H9 (cell line): ENCODE measurements around the gene PPL. TPM values are rescaled to one million over a fixed set of nuclear protein-coding genes. Genes with fewer than 3 reads are reported as not detected.
"Not testable (repeated sequence)": the region's sequence is repeated elsewhere in the genome, so short reads cannot be mapped to it uniquely, and the experiment has no call there.

Experiments used
- DNase-seq: peaks from one replicate; pipeline ENCODE4 v3.0.0-alpha.2; 2017
- H2AFZ ChIP-seq: one replicate; pipeline ENCODE4 v1.6.1; 2013; ENCODE audit warnings: mild to moderate bottlenecking, low read length, control low read depth, moderate library complexity
- H2AK5ac ChIP-seq: 2 replicates; pipeline ENCODE4 v1.6.1; 2013; ENCODE audit warnings: low read length, control low read depth, mixed read lengths; ENCODE audit not compliant: insufficient read length
- H2BK120ac ChIP-seq: one replicate; pipeline ENCODE4 v1.6.1; 2013; ENCODE audit warnings: low read depth, mild to moderate bottlenecking, low read length, control low read depth, inconsistent platforms; ENCODE audit not compliant: poor library complexity, severe bottlenecking
- H2BK12ac ChIP-seq: 2 replicates; pipeline ENCODE4 v1.6.1; 2013; ENCODE audit warnings: low read length, control low read depth, mixed read lengths, low read depth; ENCODE audit not compliant: insufficient read length
- H2BK15ac ChIP-seq: 2 replicates; pipeline ENCODE4 v1.6.1; 2013; ENCODE audit warnings: low read depth, low read length, control low read depth
- H2BK20ac ChIP-seq: one replicate; pipeline ENCODE4 v1.6.1; 2013; ENCODE audit warnings: low read depth, mild to moderate bottlenecking, low read length, control low read depth, inconsistent platforms; ENCODE audit not compliant: poor library complexity, severe bottlenecking
- H2BK5ac ChIP-seq: 2 replicates; pipeline ENCODE4 v1.6.1; 2013; ENCODE audit warnings: low read length, control low read depth, mixed read lengths; ENCODE audit not compliant: insufficient read length
- H3K14ac ChIP-seq: 2 replicates; pipeline ENCODE4 v1.6.1; 2013; ENCODE audit warnings: low read length, control low read depth; ENCODE audit not compliant: insufficient read depth
- H3K18ac ChIP-seq: 2 replicates; pipeline ENCODE4 v1.6.1; 2013; ENCODE audit warnings: low read depth, mild to moderate bottlenecking, mixed read lengths, low read length, control low read depth; ENCODE audit not compliant: insufficient read length
- H3K23ac ChIP-seq: 2 replicates; pipeline ENCODE4 v1.6.1; 2013; ENCODE audit warnings: low read length, control low read depth, mixed read lengths, low read depth; ENCODE audit not compliant: insufficient read length
- H3K23me2 ChIP-seq: 2 replicates; pipeline ENCODE4 v1.6.1; 2013; ENCODE audit warnings: low read depth, mild to moderate bottlenecking, mixed read lengths, low read length, control low read depth; ENCODE audit not compliant: insufficient read length, poor library complexity, severe bottlenecking
- H3K27ac ChIP-seq: 2 replicates; pipeline ENCODE4 v1.5.1; 2013; ENCODE audit warnings: low read length, control low read depth, mixed read lengths, low read depth; ENCODE audit not compliant: insufficient read length
- H3K27me3 ChIP-seq: 2 replicates; pipeline ENCODE4 v1.6.1; 2013; ENCODE audit warnings: low read length, control low read depth, inconsistent platforms; ENCODE audit not compliant: insufficient read depth
- H3K4ac ChIP-seq: 2 replicates; pipeline ENCODE4 v1.6.1; 2013; ENCODE audit warnings: low read depth, mild to moderate bottlenecking, control low read depth, inconsistent platforms, low read length, moderate library complexity
- H3K4me1 ChIP-seq: 2 replicates; pipeline ENCODE4 v1.6.1; 2013; ENCODE audit warnings: low read length, control low read depth, inconsistent platforms; ENCODE audit not compliant: insufficient read depth
- H3K4me2 ChIP-seq: 2 replicates; pipeline ENCODE4 v1.6.1; 2013; ENCODE audit warnings: low read length, control low read depth, mixed read lengths; ENCODE audit not compliant: insufficient read length, insufficient read depth
- H3K56ac ChIP-seq: 2 replicates; pipeline ENCODE4 v1.6.1; 2013; ENCODE audit warnings: low read depth, mild to moderate bottlenecking, mixed read lengths, low read length, control low read depth; ENCODE audit not compliant: insufficient read length
- H3K79me1 ChIP-seq: 2 replicates; pipeline ENCODE4 v1.6.1; 2013; ENCODE audit warnings: low read depth, mild to moderate bottlenecking, moderate library complexity, low read length, control low read depth, inconsistent platforms; ENCODE audit not compliant: insufficient read depth, poor library complexity, severe bottlenecking
- H3K79me2 ChIP-seq: 2 replicates; pipeline ENCODE4 v1.6.1; 2013; ENCODE audit warnings: low read length, control low read depth, inconsistent platforms; ENCODE audit not compliant: insufficient read depth
- H3K9ac ChIP-seq: 2 replicates; pipeline ENCODE4 v1.6.1; 2013; ENCODE audit warnings: low read length, control low read depth, mixed read lengths; ENCODE audit not compliant: insufficient read length; ENCODE audit errors: extremely low read depth
- H3K9me3 ChIP-seq: one replicate; pipeline ENCODE4 v1.6.1; 2013; ENCODE audit warnings: low read depth, low read length, inconsistent platforms; ENCODE audit not compliant: control insufficient read depth
- H3T11ph ChIP-seq: one replicate; pipeline ENCODE4 v1.6.1; 2013; ENCODE audit warnings: mild to moderate bottlenecking, low read length, control low read depth, inconsistent platforms
- H4K20me1 ChIP-seq: one replicate; pipeline ENCODE4 v1.6.1; 2013; ENCODE audit not compliant: control insufficient read depth, insufficient read length, insufficient read depth
- H4K5ac ChIP-seq: 2 replicates; pipeline ENCODE4 v1.6.1; 2013; ENCODE audit warnings: low read depth, mild to moderate bottlenecking, mixed read lengths, low read length, control low read depth; ENCODE audit not compliant: insufficient read length
- H4K8ac ChIP-seq: replicated peaks from 2 replicates; pipeline ENCODE4 v1.6.1; 2013; ENCODE audit warnings: low read length, control low read depth, mixed read lengths, low read depth; ENCODE audit not compliant: insufficient read length
- H4K91ac ChIP-seq: 2 replicates; pipeline ENCODE4 v1.6.1; 2013; ENCODE audit warnings: low read depth, mild to moderate bottlenecking, moderate library complexity, mixed read lengths, low read length, control low read depth; ENCODE audit not compliant: insufficient read length
- H3K27ac Mint-ChIP-seq, 3 experiments: 2 replicates in 2 of 3; 3 replicates in 1 of 3; pipeline ENCODE4 v1.8.0; 2020 to 2021; ENCODE audit warnings: mixed read lengths in 3 of 3, mild to moderate bottlenecking in 1 of 3, moderate library complexity in 1 of 3
- H3K27me3 Mint-ChIP-seq: 2 replicates; pipeline ENCODE4 v1.8.0; 2021; ENCODE audit warnings: low read depth, mild to moderate bottlenecking, moderate library complexity, mixed read lengths
- H3K36me3 Mint-ChIP-seq, 3 experiments: 2 replicates in 2 of 3; 3 replicates in 1 of 3; pipeline ENCODE4 v1.8.0; 2020 to 2021; ENCODE audit warnings: low read depth in 3 of 3, mixed read lengths in 3 of 3; ENCODE audit not compliant: insufficient read depth in 1 of 3
- H3K4me1 Mint-ChIP-seq, 2 experiments: 2 replicates each; pipeline ENCODE4 v1.8.0; 2020; ENCODE audit warnings: mixed read lengths in 2 of 2
- H3K4me3 Mint-ChIP-seq, 2 experiments: 2 replicates in 1 of 2; 3 replicates in 1 of 2; pipeline ENCODE4 v1.8.0; 2020 to 2021; ENCODE audit warnings: mild to moderate bottlenecking in 2 of 2, mixed read lengths in 2 of 2, moderate library complexity in 1 of 2
- H3K9me3 Mint-ChIP-seq, 2 experiments: 2 replicates in 1 of 2; 3 replicates in 1 of 2; pipeline ENCODE4 v1.8.0; 2020; ENCODE audit warnings: mild to moderate bottlenecking in 2 of 2, mixed read lengths in 2 of 2, moderate library complexity in 1 of 2
- CTCF ChIP-seq: fragments of 200-600 bp; sonication (generic); conservative IDR thresholded peaks from 3 replicates; pipeline ENCODE4 v1.8.0; 2021; ENCODE audit warnings: antibody characterized with exemption, mild to moderate bottlenecking
- WGBS: extraction: QIAGEN DNeasy Blood & Tissue Kit; methylation state at CpG from one replicate; pipeline ENCODE4 v1.1.7; 2013; ENCODE audit warnings: missing lambda C conversion rate, low lambda C conversion rate, mixed read lengths; ENCODE audit not compliant: insufficient read length; ENCODE audit errors: extremely low coverage; 5-methylcytosine and 5-hydroxymethylcytosine counted together
- total RNA-seq: library from RNA; stranded (reverse); gene quantifications from 2 replicates; pipeline ENCODE4 v1.2.1, GENCODE V29; 2021

Gene PPL
- total RNA-seq, 1 experiment from 2014 or later, result 29.2 TPM

GRCh38 chr16:4931381-4931780, 5.6 kb downstream of the PPL start:
- Mint-ChIP-seq H3K27ac (peak overlapping the region in 1 of 3 experiments; percentile 36; a peak in 1 of 7 replicates), H3K4me3 (no peak overlapping the region), H3K4me1 (peaks cover 7 to 11% of the 10 kb centered on the region in 2 experiments), H3K27me3 (no peaks in the 10 kb centered on the region; the same call in 1 of the 2 replicates), H3K36me3 (peaks cover 6 to 28% (median 21%) of the 10 kb centered on the region in 3 experiments), H3K9me3 (peaks cover 7 to 8% of the 10 kb centered on the region in 2 experiments)
- Histone ChIP-seq H3K9ac (no peak overlapping the region), H2BK12ac (no peak overlapping the region), H3K18ac (no peak overlapping the region), H2BK120ac (no peak overlapping the region), H3K27me3 (no peaks in the 10 kb centered on the region), H3K79me1 (no peaks in the 10 kb centered on the region), H4K5ac (no peak overlapping the region), H4K91ac (no peak overlapping the region), H3K9me3 (no peaks in the 10 kb centered on the region), H3K56ac (no peak overlapping the region), H3K14ac (no peak overlapping the region), H2AK5ac (no peak overlapping the region), H4K20me1 (no peaks in the 10 kb centered on the region), H2BK15ac (no peak overlapping the region), H3K4me1 (no peaks in the 10 kb centered on the region; the same call in 1 of the 2 replicates), H2BK20ac (no peak overlapping the region), H3T11ph (no peak overlapping the region), H3K4me2 (no peak overlapping the region), H3K4ac (no peak overlapping the region), H2BK5ac (no peak overlapping the region), H3K23ac (no peak overlapping the region), H3K27ac (no peak overlapping the region), H3K23me2 (peaks cover 6% of the 10 kb centered on the region), H4K8ac (no peak overlapping the region), H2AFZ (no peak overlapping the region), H3K79me2 (no peaks in the 10 kb centered on the region)
- no peak for DNase-seq
- no peak for TF ChIP-seq CTCF
- WGBS, result no CpG with 5 or more reads among the region's 11 CpGs

- H3K4me1 ChIP-seq, H4K20me1 ChIP-seq, H3K4me2 ChIP-seq, H3K27ac Mint-ChIP-seq, H3K27ac ChIP-seq, H3K4me3 Mint-ChIP-seq, H3K56ac ChIP-seq, H2BK20ac ChIP-seq, H3K9ac ChIP-seq, H3T11ph ChIP-seq, H3K9me3 ChIP-seq, H4K5ac ChIP-seq, H3K79me2 ChIP-seq, H2BK15ac ChIP-seq, H4K91ac ChIP-seq, H2BK120ac ChIP-seq, H4K8ac ChIP-seq, H3K14ac ChIP-seq, H3K23ac ChIP-seq, H2BK5ac ChIP-seq, H3K27me3 Mint-ChIP-seq, H3K79me1 ChIP-seq, H3K23me2 ChIP-seq, H3K18ac ChIP-seq, H2BK12ac ChIP-seq, H2AK5ac ChIP-seq, H2AFZ ChIP-seq, H3K9me3 Mint-ChIP-seq, DNase-seq, H3K4ac ChIP-seq, H3K27me3 ChIP-seq: not testable (repeated sequence)
- WGBS, result no CpG with 5 or more reads among the region's 4 CpGs
- Mint-ChIP-seq H3K36me3 (peaks cover 6 to 32% (median 21%) of the 10 kb centered on the region in 3 experiments), H3K4me1 (peaks cover 17 to 19% of the 10 kb centered on the region in 2 experiments)
Measured at GRCh38 chr16:4929619-4930018, 7.3 kb downstream of the PPL start.
